Femur (tissue), 1 donor: ENCODE results near the gene PRRG3.

ENCODE experiments used
- DNase-seq: peaks from one replicate; pipeline ENCODE4 v3.0.0-alpha.2; 2017

The PRRG3 gene

GRCh38 chrX:151746502-151746901 lies 51.2 kb downstream of the PRRG3 start:
- no peak for DNase-seq

- DNase-seq = no peak
These were observed 55.3 kb downstream of the PRRG3 start for GRCh38 chrX:151750511-151750910.

GRCh38 chrX:151752847-151753246 lies 57.6 kb downstream of the PRRG3 start:
- DNase-seq = no peak

GRCh38 chrX:151753313-151754046 lies 58.2 kb downstream of the PRRG3 start:
- peak; percentile 73 for DNase-seq

- no peak for DNase-seq
These were observed 58.8 kb downstream of the PRRG3 start for GRCh38 chrX:151754047-151754429.

- peak; percentile 33 for DNase-seq
These were observed 59.5 kb downstream of the PRRG3 start for GRCh38 chrX:151754641-151755215.
